Vagina (tissue), 2 donors: ENCODE results near the gene SLC23A2.

Source experiments
- POLR2AphosphoS5 ChIP-seq, 2 donors: sonication (generic); formaldehyde crosslinking; IDR thresholded peaks; one replicate each; pipeline ENCODE4 v1.9.0; 2017; ENCODE audit warnings: antibody characterized with exemption in 2 of 2, mild to moderate bottlenecking in 2 of 2, low read depth in 1 of 2; ENCODE audit not compliant: insufficient read depth in 1 of 2
- TF ChIP-seq, protein P1 (sequence below), 3 experiments: fragments of 450-650 bp in 2 of 3; fragments of 200-600 bp in 1 of 3; sonication (generic) in 1 of 3; IDR thresholded peaks; one replicate each; pipeline ENCODE4 v1.5.1; 2017 to 2019; ENCODE audit warnings: antibody characterized with exemption in 3 of 3, mild to moderate bottlenecking in 2 of 3, moderate library complexity in 2 of 3

GRCh38 chr20:4918473-4918872 lies 82.8 kb downstream of the SLC23A2 start:
- TF ChIP-seq POLR2AphosphoS5 (IDR thresholded peaks at IDR 0.05; ENCODE audit: insufficient read depth in 1 of 2, low read depth in 1 of 2) = no peak
- TF ChIP-seq, protein P1, sequence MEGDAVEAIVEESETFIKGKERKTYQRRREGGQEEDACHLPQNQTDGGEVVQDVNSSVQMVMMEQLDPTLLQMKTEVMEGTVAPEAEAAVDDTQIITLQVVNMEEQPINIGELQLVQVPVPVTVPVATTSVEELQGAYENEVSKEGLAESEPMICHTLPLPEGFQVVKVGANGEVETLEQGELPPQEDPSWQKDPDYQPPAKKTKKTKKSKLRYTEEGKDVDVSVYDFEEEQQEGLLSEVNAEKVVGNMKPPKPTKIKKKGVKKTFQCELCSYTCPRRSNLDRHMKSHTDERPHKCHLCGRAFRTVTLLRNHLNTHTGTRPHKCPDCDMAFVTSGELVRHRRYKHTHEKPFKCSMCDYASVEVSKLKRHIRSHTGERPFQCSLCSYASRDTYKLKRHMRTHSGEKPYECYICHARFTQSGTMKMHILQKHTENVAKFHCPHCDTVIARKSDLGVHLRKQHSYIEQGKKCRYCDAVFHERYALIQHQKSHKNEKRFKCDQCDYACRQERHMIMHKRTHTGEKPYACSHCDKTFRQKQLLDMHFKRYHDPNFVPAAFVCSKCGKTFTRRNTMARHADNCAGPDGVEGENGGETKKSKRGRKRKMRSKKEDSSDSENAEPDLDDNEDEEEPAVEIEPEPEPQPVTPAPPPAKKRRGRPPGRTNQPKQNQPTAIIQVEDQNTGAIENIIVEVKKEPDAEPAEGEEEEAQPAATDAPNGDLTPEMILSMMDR (IDR thresholded peaks at IDR 0.05) = no peak
